GM18502 (cell line): ENCODE data around the gene ASB8.

Experiments
- ATAC-seq: cut with Tn5 transposase; IDR thresholded peaks from one replicate; pipeline ENCODE4 v1.9.1; 2021; ENCODE audit warnings: mild to moderate bottlenecking; ENCODE audit not compliant: unreplicated experiment, poor library complexity

Gene ASB8, protein sequence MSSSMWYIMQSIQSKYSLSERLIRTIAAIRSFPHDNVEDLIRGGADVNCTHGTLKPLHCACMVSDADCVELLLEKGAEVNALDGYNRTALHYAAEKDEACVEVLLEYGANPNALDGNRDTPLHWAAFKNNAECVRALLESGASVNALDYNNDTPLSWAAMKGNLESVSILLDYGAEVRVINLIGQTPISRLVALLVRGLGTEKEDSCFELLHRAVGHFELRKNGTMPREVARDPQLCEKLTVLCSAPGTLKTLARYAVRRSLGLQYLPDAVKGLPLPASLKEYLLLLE

GRCh38 chr12:48157018-48157888, at the start of gene ASB8:
Gene ASB8, minus strand, starts transcription at chr12:48157515. Its CDS starts 4,019 bp downstream, at chr12:48153496.
- peak; percentile 89 for ATAC-seq

DNA sequence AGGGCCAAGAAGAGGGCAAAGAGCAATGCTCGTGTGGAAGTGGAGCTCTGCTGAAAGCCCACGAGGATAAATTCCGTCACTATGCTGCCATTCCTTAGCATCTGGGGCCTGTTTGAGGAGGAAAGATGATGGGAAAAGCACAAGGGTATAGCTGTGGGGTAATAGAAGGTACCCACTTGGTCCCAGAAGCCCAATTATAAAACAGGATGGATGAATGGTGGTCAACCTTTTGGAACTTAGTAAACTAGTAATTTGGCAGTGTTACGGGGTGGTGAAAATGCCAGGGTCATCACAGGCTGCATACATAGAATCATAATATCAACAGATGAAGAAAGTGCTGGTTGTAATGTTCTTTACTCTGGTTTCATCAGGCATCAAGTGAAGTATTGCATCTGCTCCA, 45.9 kb upstream of the ASB8 start, which contains the start of gene OR10AD1:
OR10AD1 (minus strand) TSS at position 101 of the 400 bp plus-strand sequence; CDS start at position 101, 0 bp downstream.
- no peak for ATAC-seq

DNA sequence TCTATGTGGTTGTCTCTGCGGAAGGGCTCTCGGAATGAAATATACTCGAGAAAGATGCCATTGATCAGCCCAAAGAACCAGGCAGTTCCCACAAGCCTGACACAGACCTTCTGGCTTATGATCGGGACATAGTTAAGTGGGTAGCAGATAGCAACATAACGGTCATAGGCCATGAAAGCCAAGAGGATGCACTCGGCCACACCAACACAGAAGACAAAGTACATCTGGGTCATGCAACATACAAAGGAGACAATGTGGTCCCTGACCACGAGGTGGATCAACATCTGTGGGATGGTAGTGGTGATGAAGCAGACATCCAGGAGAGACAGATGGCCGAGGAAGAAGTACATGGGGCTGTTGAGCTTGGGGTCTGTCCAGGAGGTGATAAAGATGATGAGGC, 45.5 kb upstream of the ASB8 start:
- no peak for ATAC-seq

DNA sequence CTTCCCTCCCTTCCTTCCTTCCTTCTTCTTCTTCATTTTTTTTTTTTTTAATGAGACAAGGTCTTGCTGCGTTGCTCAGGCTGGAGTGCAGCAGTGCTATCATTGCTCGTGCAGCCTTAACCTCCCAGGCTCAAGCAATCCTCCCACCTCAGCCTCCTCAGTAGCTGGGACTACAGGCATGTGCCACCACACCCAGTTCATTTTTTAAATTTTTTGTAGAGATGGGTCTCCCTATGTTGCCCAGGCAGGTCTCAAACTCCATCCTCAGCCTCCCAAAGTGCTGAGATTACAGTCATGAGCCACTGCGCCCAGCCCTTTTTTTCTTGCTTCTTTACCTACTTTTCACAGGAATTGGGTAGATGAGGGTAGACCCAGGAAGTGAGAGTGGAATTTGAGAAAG, 44.2 kb upstream of the ASB8 start:
- no peak for ATAC-seq

GRCh38 chr12:48201091-48201490, 43.8 kb upstream of the ASB8 start:
- no peak for ATAC-seq

DNA sequence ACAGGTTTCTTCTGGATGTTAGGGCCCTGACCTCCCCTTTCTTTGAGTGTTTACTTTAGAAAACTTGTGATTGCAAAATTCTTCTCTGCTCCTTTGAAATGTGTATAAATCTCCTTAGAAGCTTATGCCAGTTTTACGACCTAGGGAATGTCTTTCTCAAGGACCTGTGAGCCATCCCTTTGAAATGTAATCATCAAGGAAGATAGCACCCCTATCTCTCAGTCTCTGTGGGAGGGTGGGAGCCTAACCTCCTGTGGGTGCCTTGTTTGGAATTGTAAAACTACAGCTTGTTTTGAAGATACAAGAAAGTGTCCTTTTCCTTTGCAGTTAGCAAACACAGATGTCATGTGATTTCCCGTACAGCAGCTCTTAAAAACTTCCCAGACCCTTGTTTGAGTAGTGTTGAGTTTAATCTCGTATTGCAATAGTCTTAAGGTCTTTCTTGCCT, 42.5 kb upstream of the ASB8 start:
- ATAC-seq, result no peak

DNA sequence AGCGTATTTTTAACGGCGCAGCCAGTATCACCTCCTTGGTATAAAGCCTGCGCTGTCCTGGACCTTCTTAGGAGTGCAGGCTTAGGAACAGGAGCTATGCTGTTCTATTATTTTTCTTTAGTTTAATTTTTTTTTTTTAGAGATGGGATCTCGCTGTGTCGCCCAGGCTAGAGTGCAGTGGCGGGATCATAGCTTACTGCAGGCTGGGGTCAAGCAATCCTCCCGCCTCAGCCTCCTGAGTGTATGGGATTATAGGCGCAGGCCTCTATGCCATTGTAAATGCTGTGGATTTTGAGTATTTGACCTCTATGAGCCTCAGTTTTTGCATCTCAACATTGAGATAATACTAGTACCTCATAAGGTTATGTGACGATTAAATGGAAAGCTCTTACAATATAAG, 41.7 kb upstream of the ASB8 start:
- ATAC-seq, result no peak

GRCh38 chr12:48198672-48198971, 41.3 kb upstream of the ASB8 start:
- peak; percentile 20 for ATAC-seq

DNA sequence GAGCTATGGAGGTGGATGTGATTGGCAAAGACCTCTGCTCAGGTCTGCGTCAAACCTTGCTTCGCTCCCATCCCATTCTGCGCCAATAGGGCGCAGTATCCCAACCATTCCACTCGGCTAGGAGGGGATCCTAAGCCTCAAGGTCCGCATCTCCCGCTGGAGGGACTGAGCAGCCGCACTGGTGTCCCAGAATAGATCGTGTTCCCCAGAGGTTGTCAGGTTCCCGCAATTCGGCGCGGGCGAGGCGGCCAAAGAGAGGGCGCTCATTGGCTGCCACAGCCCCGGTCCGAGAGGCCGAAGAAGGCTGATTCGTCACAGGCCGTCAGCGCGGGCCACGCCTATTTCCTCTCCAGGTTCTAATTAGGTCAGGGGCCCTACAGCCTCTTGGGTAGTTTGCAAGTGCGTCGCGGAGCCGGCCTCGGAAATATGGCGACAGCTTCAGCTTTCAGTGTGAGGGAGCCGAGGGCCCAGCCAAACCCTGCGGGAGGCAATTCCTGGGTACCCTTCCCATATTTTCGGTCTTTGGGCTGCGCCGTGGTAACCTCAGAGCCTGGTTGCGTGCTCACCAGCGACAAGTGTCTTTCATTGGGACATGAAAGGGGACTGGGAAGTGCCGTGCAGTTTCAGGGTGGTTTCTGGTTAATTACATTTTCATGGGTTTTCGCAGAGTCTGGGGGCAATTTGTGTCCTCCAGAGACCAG, 40.8 kb upstream of the ASB8 start:
- peak; percentile 100 for ATAC-seq

GRCh38 chr12:48197549-48197970, 40.2 kb upstream of the ASB8 start:
- peak; percentile 27 for ATAC-seq

GRCh38 chr12:48194799-48195201, 37.5 kb upstream of the ASB8 start:
- no peak for ATAC-seq

DNA sequence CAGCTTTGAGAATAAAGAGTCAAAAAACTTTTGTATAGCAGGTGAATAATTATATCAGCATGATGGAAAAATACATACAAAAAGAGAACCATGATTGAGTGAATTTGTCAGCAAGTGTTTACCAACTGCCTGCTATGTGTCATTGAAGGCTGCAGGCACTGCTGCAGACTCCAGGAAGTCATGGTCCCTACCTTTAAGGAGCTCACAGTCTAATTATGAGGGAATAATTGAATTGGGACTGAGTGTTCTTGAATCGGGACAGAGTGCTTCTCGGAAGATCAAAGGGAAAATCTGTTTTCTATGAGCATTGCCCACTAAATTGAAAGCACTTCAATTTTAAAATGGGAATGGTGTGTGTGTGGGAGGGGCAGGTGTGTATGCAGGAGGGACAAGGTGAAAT, 36.3 kb upstream of the ASB8 start:
- no peak for ATAC-seq

DNA sequence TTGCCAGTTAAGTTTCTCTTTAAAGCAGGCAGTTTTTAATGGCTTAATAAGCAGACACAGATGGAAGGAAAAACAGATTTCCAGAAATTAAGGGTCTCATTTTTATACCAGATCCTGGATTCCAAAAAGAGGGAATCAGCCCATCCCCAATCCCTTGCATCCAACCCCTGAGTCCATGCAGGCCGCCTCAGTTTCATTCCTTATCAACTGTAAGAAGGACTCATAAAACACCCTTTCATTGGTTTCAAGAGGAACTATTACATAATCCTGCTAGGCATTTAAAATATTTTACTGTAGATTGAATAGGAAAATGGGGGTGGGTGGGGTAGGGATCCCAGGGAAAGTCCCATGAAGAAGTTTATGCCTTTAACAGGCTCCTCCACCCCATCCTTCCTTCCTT, 35.5 kb upstream of the ASB8 start:
- ATAC-seq, result no peak

GRCh38 chr12:48191096-48191495, 33.8 kb upstream of the ASB8 start:
- no peak for ATAC-seq

DNA sequence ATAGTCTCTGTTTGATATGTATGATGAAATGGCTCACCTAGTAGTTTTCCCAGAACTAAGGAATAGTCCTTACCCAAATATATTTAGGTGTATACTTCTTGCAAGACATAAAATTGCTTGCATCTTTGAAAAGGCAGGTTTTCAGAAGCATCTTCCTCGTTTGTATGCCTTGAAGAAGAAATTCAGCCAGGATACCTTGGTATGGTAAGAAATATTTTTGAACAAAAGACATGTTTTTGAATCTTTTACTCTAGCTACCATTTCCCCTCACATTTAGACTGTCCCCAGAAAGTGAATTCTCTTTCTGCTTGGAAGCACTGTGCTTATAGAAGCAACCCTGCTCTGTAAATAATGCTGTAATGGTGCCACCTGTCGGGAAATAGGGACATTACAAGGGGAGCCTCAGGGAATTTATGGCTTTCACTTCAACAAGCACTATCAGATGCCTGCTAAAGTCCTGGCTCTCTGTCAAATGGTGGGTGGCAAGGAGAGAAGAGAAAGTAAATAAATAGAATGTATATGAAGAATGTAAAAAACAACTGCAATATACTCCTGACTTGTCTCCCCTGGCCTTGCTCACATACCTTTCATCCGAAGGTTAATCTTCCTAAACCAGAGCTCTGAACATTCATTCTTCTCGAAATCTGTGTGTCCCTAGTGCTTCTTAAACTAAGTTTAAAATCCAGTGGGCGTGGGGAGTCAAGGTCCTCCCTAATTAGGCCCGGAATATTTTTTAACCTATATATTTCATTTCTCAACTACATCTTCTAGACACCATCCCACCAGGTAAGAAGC, 32.2 kb upstream of the ASB8 start:
- peak; percentile 65 for ATAC-seq

DNA sequence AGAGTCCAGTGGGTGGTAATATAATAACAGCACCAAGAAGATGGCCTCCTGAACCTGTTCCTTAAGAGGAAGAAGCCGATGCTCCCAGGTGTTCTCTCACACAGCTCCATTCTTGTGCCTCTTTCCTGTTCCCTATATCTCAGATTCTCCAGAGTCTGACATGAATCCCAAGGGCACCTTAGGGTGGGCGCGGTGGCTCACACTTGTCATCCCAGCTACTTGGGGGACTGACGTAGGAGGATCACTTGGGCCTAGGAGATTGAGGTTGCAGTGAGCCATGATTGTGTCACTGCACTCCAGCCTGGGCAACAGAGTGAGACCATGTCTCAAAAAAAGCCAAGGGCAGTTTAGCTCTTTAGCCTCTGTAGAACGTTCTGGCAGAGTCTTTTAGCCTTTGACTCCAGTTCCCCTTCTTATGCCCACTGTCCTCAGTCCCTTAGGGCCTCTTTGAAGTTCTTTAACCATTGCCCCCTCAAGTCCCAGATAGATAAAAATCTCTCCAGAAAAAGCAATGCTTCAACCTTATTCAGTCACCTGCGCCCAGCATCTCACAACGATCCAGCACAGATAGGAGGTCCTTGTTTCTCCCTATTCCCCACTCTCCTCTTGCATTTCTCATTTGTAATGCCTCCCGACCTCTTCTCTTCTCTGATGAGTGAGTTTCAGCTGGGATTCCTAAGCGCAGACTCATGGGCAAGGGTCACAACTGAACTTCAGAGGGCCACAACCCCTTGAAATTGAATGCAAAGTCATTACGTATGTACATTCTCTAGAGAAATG, 30.8 kb upstream of the ASB8 start:
- ATAC-seq, result no peak

GRCh38 chr12:48185181-48185919, 28.0 kb upstream of the ASB8 start:
- ATAC-seq, result no peak

- ATAC-seq, result no peak
Measured at GRCh38 chr12:48184549-48184922, 27.2 kb upstream of the ASB8 start.
